Kidney (tissue), 14 donors: Measurements from ENCODE around the gene SORBS1. TPM values are rescaled to one million over a fixed set of nuclear protein-coding genes. Genes with fewer than 3 reads are reported as not detected.
A peak's percentile ranks its signal among the peaks of the same experiment; 100 is the strongest.
"Not testable (repeated sequence)": the region's sequence is repeated elsewhere in the genome, so short reads cannot be mapped to it uniquely, and the experiment has no call there.

Experiments used
- DNase-seq, 5 donors: peaks; one replicate each; pipeline ENCODE4 v3.0.0-alpha.2; 2013 to 2020
- FAIRE-seq: peaks from 2 replicates; lab custom pipeline; 2012; peaks lifted over from hg19 to GRCh38; lab: Jason Lieb, UNC
- H3K27ac ChIP-seq, 2 donors: one replicate each; pipeline ENCODE4 v1.7.0; 2013; ENCODE audit warnings: low read depth in 2 of 2, low read length in 2 of 2, inconsistent platforms in 1 of 2
- H3K27me3 ChIP-seq: one replicate; pipeline ENCODE4 v1.7.1; 2013; ENCODE audit warnings: low read length, inconsistent platforms; ENCODE audit not compliant: control insufficient read depth, insufficient read depth
- H3K36me3 ChIP-seq, 3 donors: one replicate each; pipeline versions ENCODE4 v1.7.0 to v1.7.1; 2013; ENCODE audit warnings: low read length in 3 of 3, control low read depth in 1 of 3, inconsistent platforms in 1 of 3; ENCODE audit not compliant: insufficient read depth in 3 of 3, control insufficient read depth in 2 of 3
- H3K4me1 ChIP-seq, 3 donors: one replicate each; pipeline versions ENCODE4 v1.7.0 to v1.7.1; 2013; ENCODE audit warnings: low read length in 3 of 3, inconsistent platforms in 1 of 3, low read depth in 1 of 3; ENCODE audit not compliant: control insufficient read depth in 2 of 3, insufficient read depth in 2 of 3
- H3K4me3 ChIP-seq, 3 donors: one replicate each; pipeline versions ENCODE4 v1.7.0 to v1.8.1; 2013; ENCODE audit warnings: low read length in 3 of 3, control low read depth in 1 of 3, inconsistent platforms in 1 of 3
- H3K9ac ChIP-seq, 3 donors: one replicate each; pipeline versions ENCODE4 v1.7.0 to v1.7.1; 2013; ENCODE audit warnings: low read length in 3 of 3, control low read depth in 1 of 3, inconsistent platforms in 1 of 3
- H3K9me3 ChIP-seq, 3 donors: one replicate each; pipeline versions ENCODE4 v1.7.0 to v1.7.1; 2013; ENCODE audit warnings: low read length in 3 of 3, control low read depth in 1 of 3, inconsistent platforms in 1 of 3; ENCODE audit not compliant: control insufficient read depth in 2 of 3, insufficient read depth in 1 of 3
- CTCF ChIP-seq: IDR thresholded peaks from 3 replicates; pipeline ENCODE4 v1.5.1; 2012; ENCODE audit warnings: mild to moderate bottlenecking, moderate library complexity, borderline replicate concordance; ENCODE audit not compliant: insufficient read depth; ENCODE audit errors: extremely low read depth
- intact Hi-C: fragments of 100-400 bp; cut with DNase I; formaldehyde crosslinking; loops from one replicate; pipeline ENCODE4 v1.11.1; 2022
- polyA plus RNA-seq: library from polyadenylated mRNA; stranded (reverse); fragments of 350-450 nt; fragmentation: Illumina TruSeq; extraction: RNeasy Lipid Tissue Mini Kit (QIAGEN cat#74804); gene quantifications from one replicate; pipeline ENCODE4 v1.2.3, GENCODE V29; 2014; ENCODE audit warnings: low read depth, low replicate concordance; ENCODE audit not compliant: insufficient read depth
- total RNA-seq: library from RNA; stranded (reverse); fragmentation: NEBNext Ultra II Directional; extraction: Animal tissue kit (Norgen Biotek cat#: 25700); gene quantifications from one replicate; pipeline ENCODE4 v1.2.1, GENCODE V29; 2021
- donor health status: control.
- donor health status: control.
- donor health status: control.
- donor health status: control.
- donor health status: control.
- donor health status: DM: yes; HTN: yes; CAD: no.
- donor health status: Normal renal cell carcinoma (clear cell type).

SORBS1 gene
- total and polyA plus RNA-seq, 2 donors from 2014 or later: 12.2 to 91.7 TPM

DNA sequence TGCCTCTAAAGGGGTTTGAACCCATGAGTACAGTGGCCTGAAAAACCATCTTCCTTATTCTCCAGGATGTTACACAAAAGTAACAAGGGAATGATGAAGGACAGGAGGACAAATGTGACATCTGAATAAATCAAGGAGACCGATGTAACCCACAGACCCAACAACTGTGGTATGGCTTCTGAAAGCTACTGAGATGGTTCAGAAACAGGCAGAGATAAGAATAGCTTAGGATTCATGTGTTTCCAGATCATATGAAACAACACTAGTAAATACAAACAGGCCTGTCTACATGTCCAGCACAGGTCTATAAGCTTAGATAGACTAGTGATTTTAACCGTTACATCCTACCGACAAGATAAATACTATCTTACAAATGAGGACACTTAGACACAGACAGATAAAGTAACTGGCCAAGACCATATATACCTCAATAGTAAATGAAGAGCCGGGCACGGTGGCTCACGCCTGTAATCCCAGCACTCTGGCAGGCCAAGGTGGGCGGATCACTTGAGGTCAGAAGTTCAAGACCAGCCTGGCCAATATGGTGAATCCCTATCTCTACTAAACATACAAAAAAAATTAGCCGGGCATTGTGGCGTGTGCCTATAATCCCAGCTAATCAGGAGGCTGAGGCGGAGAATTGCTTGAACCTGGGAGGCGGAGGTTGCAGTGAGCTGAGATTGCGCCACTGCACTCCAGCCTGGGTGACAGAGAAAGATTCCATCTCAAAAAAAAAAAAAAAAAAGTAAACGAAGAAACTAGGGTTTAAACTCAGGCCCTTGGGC lies 88.7 kb downstream of the SORBS1 start:
- FAIRE-seq (no peak), DNase-seq (no peak)
- H3K36me3 ChIP-seq: no peaks in the 10 kb centered on the region
- H3K4me3 ChIP-seq: no peak overlapping the region
- H3K27me3 ChIP-seq: no peaks in the 10 kb centered on the region
- intact Hi-C loops: no loop called here
- H3K27ac ChIP-seq: no peak overlapping the region
- no peak for TF ChIP-seq CTCF
- H3K4me1 ChIP-seq: peaks cover 0 to 12% (median 0%) of the 10 kb centered on the region in 3 donors
- H3K9me3 ChIP-seq: no peaks in the 10 kb centered on the region
- H3K9ac ChIP-seq: no peak overlapping the region

DNA sequence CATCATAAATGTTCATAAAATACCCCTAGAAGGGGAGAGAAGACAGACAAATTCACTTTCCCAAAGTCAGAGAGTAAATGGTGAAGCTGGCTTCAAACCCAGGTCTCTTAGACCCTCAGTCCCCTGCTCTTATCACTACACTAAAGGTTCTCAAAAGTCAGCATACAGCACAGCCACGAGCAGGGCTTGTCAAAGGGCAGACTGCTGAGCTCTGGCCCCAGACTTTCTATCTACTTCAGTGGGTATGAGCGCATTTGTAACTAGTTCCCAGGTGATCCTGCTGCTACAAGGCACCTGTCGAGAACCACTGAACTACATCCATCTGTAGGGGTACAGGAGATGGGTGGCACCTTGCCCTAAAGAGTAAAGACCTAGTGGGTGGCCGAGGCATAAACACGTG lies 91.5 kb downstream of the SORBS1 start:
- intact Hi-C loops: no loop called here
- Histone ChIP-seq H3K36me3 (no peaks in the 10 kb centered on the region), H3K9ac (no peak overlapping the region), H3K9me3 (no peaks in the 10 kb centered on the region), H3K27ac (no peak overlapping the region), H3K27me3 (no peaks in the 10 kb centered on the region), H3K4me1 (peaks cover 0 to 9% (median 0%) of the 10 kb centered on the region in 3 donors), H3K4me3 (no peak overlapping the region)
- DNase-seq: no peak
- no peak for TF ChIP-seq CTCF
- FAIRE-seq: no peak

GRCh38 chr10:95469251-95469650 lies 91.9 kb downstream of the SORBS1 start:
- peak overlapping the region in 1 of 2 donors; percentile 36 for H3K27ac ChIP-seq
- no peak overlapping the region for H3K4me3 ChIP-seq
- peaks cover 0 to 9% (median 0%) of the 10 kb centered on the region in 3 donors for H3K4me1 ChIP-seq
- no peak overlapping the region for H3K9ac ChIP-seq
- H3K27me3 ChIP-seq: no peaks in the 10 kb centered on the region
- H3K36me3 ChIP-seq: no peaks in the 10 kb centered on the region
- intact Hi-C loops: no loop called here
- no peaks in the 10 kb centered on the region for H3K9me3 ChIP-seq
- FAIRE-seq: no peak
- peak in 1 of 5 donors; percentile 45 for DNase-seq
- TF ChIP-seq CTCF: no peak

DNA sequence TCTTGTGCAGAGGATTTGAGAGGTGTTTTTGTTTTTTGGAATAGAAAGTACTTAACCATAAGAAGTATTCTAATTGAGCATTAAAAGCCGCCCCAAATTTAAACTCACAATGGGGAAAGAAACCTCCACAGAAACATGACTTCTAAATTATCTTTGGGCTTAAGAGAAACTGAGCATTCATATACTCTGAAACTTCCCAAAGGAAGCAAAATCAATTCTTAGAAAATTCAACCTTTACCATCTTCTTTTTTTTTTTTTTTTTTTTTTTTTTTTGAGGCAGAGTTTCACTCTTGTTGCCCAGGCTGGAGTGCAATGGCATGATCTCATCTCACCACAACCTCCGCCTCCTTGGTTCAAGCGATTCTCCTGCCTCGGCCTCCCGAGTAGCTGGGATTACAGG lies 93.5 kb downstream of the SORBS1 start:
- H3K27me3 ChIP-seq, H3K4me3 ChIP-seq, H3K9me3 ChIP-seq, H3K4me1 ChIP-seq, H3K9ac ChIP-seq, intact Hi-C loops, FAIRE-seq, H3K36me3 ChIP-seq, DNase-seq: not testable (repeated sequence)
- peak overlapping the region in 1 of 2 donors; percentile 17 for H3K27ac ChIP-seq
